GM12891 (cell line): ENCODE data around the gene NPAS4.
"Not testable (repeated sequence)": the region's sequence is repeated elsewhere in the genome, so short reads cannot be mapped to it uniquely, and the experiment has no call there.

ENCODE experiments used
- POLR2A ChIP-seq: IDR thresholded peaks from 2 replicates; pipeline ENCODE4 v1.6.1; 2011; ENCODE audit warnings: low read depth, low read length, control low read depth
- POLR2AphosphoS5 ChIP-seq: IDR thresholded peaks from 2 replicates; pipeline ENCODE4 v1.6.1; 2011; ENCODE audit warnings: low read depth, low read length, control low read depth
- SPI1 ChIP-seq: IDR thresholded peaks from 2 replicates; pipeline ENCODE4 v1.6.1; 2011; ENCODE audit warnings: low read depth, low read length, control low read depth
- TAF1 ChIP-seq: IDR thresholded peaks from 2 replicates; pipeline ENCODE4 v1.6.1; 2011; ENCODE audit warnings: low read depth, low read length, control low read depth

DNA sequence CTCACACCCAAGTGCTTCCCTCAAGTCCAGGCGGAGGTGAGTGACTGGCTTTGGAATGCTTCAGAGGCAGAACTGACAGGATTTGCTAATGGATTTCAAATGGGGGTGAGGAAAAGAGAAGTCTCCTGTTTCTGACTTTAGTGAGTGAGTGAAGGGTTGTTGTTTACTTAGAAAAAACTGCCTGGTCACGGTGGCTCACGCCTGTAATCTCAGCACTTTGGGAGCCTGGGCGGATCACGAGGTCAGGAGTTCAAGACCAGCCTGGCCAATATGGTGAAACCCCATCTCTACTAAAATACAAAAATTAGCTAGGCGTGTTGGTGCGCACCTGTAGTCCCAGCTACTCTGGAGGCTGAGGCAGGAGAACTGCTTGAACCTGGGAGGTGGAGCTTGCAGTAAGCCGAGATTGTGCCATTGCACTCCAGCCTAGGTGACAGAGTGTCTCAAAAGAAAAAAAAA lies 11.1 kb downstream of the NPAS4 start:
- not testable (repeated sequence) for TF ChIP-seq POLR2AphosphoS5, POLR2A, TAF1, SPI1
